Muscle layer of colon (tissue), 2 donors: ENCODE data around the gene FBXO3.

ENCODE experiments used
- H3K27ac ChIP-seq: one replicate; pipeline ENCODE4 v1.7.0; 2013; ENCODE audit warnings: low read depth, mild to moderate bottlenecking, low read length, moderate library complexity
- H3K27me3 ChIP-seq, 2 donors: one replicate each; pipeline ENCODE4 v1.7.0; 2013; ENCODE audit warnings: low read length in 2 of 2, mild to moderate bottlenecking in 2 of 2; ENCODE audit not compliant: insufficient read depth in 2 of 2, control insufficient read depth in 1 of 2
- H3K36me3 ChIP-seq: one replicate; pipeline ENCODE4 v1.7.0; 2013; ENCODE audit warnings: mild to moderate bottlenecking, low read length; ENCODE audit not compliant: insufficient read depth
- H3K4me1 ChIP-seq: one replicate; pipeline ENCODE4 v1.7.0; 2013; ENCODE audit warnings: mild to moderate bottlenecking, low read length; ENCODE audit not compliant: insufficient read depth
- H3K4me3 ChIP-seq, 2 donors: one replicate each; pipeline ENCODE4 v1.7.0; 2013; ENCODE audit warnings: low read length in 2 of 2, low read depth in 1 of 2, mild to moderate bottlenecking in 1 of 2, moderate library complexity in 1 of 2
- H3K9ac ChIP-seq: one replicate; pipeline ENCODE4 v1.7.0; 2013; ENCODE audit warnings: low read length
- H3K9me3 ChIP-seq: one replicate; pipeline ENCODE4 v1.7.0; 2013; ENCODE audit warnings: mild to moderate bottlenecking, low read length
- donor health status: abdominal sarcoma.
- donor health status: Adenocarcinoma of cecum.

Gene FBXO3

GRCh38 chr11:33699515-33700062 lies 74.7 kb downstream of the FBXO3 start:
- Histone ChIP-seq H3K4me1 (peaks cover 17% of the 10 kb centered on the region), H3K4me3 (peak overlapping the region in 1 of 2 donors; percentile 37)

GRCh38 chr11:33698921-33699320 lies 75.4 kb downstream of the FBXO3 start:
- peaks cover 17% of the 10 kb centered on the region for H3K4me1 ChIP-seq
- no peaks in the 10 kb centered on the region for H3K9me3 ChIP-seq
- H3K9ac ChIP-seq: no peak overlapping the region
- H3K27ac ChIP-seq: no peak overlapping the region
- no peaks in the 10 kb centered on the region for H3K36me3 ChIP-seq
- H3K4me3 ChIP-seq: no peak overlapping the region
- no peaks in the 10 kb centered on the region for H3K27me3 ChIP-seq

More at GRCh38 chr11:33699515-33700062, 74.7 kb downstream of the FBXO3 start:
- no peak overlapping the region for H3K27ac ChIP-seq
- no peaks in the 10 kb centered on the region for H3K9me3 ChIP-seq
- H3K9ac ChIP-seq: no peak overlapping the region
- no peaks in the 10 kb centered on the region for H3K27me3 ChIP-seq
- no peaks in the 10 kb centered on the region for H3K36me3 ChIP-seq

GRCh38 chr11:33697997-33698396 lies 76.3 kb downstream of the FBXO3 start:
- Histone ChIP-seq H3K4me1 (peaks cover 17% of the 10 kb centered on the region), H3K36me3 (no peaks in the 10 kb centered on the region), H3K4me3 (no peak overlapping the region), H3K9me3 (no peaks in the 10 kb centered on the region), H3K9ac (no peak overlapping the region), H3K27me3 (no peaks in the 10 kb centered on the region), H3K27ac (no peak overlapping the region)

GRCh38 chr11:33696931-33697638 lies 77.2 kb downstream of the FBXO3 start:
- Histone ChIP-seq H3K4me1 (peaks cover 26% of the 10 kb centered on the region), H3K4me3 (no peak overlapping the region), H3K36me3 (no peaks in the 10 kb centered on the region), H3K9ac (no peak overlapping the region), H3K27me3 (no peaks in the 10 kb centered on the region), H3K9me3 (no peaks in the 10 kb centered on the region), H3K27ac (no peak overlapping the region)

GRCh38 chr11:33696411-33696810 lies 77.9 kb downstream of the FBXO3 start:
- no peaks in the 10 kb centered on the region for H3K27me3 ChIP-seq

GRCh38 chr11:33695051-33695566 lies 79.2 kb downstream of the FBXO3 start:
- Histone ChIP-seq H3K27ac (no peak overlapping the region), H3K4me1 (peaks cover 27% of the 10 kb centered on the region)

More at GRCh38 chr11:33696411-33696810, 77.9 kb downstream of the FBXO3 start:
- no peak overlapping the region for H3K4me3 ChIP-seq
- H3K9me3 ChIP-seq: no peaks in the 10 kb centered on the region
- no peak overlapping the region for H3K27ac ChIP-seq
- no peak overlapping the region for H3K9ac ChIP-seq
- peaks cover 26% of the 10 kb centered on the region for H3K4me1 ChIP-seq
- H3K36me3 ChIP-seq: no peaks in the 10 kb centered on the region

GRCh38 chr11:33694346-33695050 lies 79.8 kb downstream of the FBXO3 start:
- H3K4me1 ChIP-seq: peaks cover 22% of the 10 kb centered on the region
- H3K36me3 ChIP-seq: no peaks in the 10 kb centered on the region
- H3K27ac ChIP-seq: no peak overlapping the region
- H3K9ac ChIP-seq: no peak overlapping the region
- no peak overlapping the region for H3K4me3 ChIP-seq
- no peaks in the 10 kb centered on the region for H3K9me3 ChIP-seq
- H3K27me3 ChIP-seq: no peaks in the 10 kb centered on the region

More at GRCh38 chr11:33695051-33695566, 79.2 kb downstream of the FBXO3 start:
- H3K36me3 ChIP-seq: no peaks in the 10 kb centered on the region
- no peaks in the 10 kb centered on the region for H3K9me3 ChIP-seq
- no peak overlapping the region for H3K9ac ChIP-seq
- no peaks in the 10 kb centered on the region for H3K27me3 ChIP-seq
- H3K4me3 ChIP-seq: no peak overlapping the region

GRCh38 chr11:33692541-33692940 lies 81.8 kb downstream of the FBXO3 start:
- Histone ChIP-seq H3K27me3 (no peaks in the 10 kb centered on the region), H3K9me3 (no peaks in the 10 kb centered on the region), H3K27ac (peak overlapping the region; percentile 3), H3K36me3 (no peaks in the 10 kb centered on the region), H3K4me1 (peaks cover 22% of the 10 kb centered on the region), H3K9ac (no peak overlapping the region), H3K4me3 (no peak overlapping the region)

- no peaks in the 10 kb centered on the region for H3K9me3 ChIP-seq
- peak overlapping the region; percentile 3 for H3K27ac ChIP-seq
- peaks cover 22% of the 10 kb centered on the region for H3K4me1 ChIP-seq
- H3K9ac ChIP-seq: no peak overlapping the region
- H3K27me3 ChIP-seq: no peaks in the 10 kb centered on the region
- H3K4me3 ChIP-seq: no peak overlapping the region
- no peaks in the 10 kb centered on the region for H3K36me3 ChIP-seq
Measured at GRCh38 chr11:33692013-33692504, 82.3 kb downstream of the FBXO3 start.

- Histone ChIP-seq H3K4me1 (peaks cover 22% of the 10 kb centered on the region), H3K9me3 (no peaks in the 10 kb centered on the region), H3K9ac (peak overlapping the region; percentile 6)
Measured at GRCh38 chr11:33691066-33691864, 83.1 kb downstream of the FBXO3 start.

More at GRCh38 chr11:33691066-33691864, 83.1 kb downstream of the FBXO3 start:
- Histone ChIP-seq H3K27ac (no peak overlapping the region), H3K4me3 (no peak overlapping the region), H3K36me3 (no peaks in the 10 kb centered on the region), H3K27me3 (no peaks in the 10 kb centered on the region)
